Activated naive CD4-positive, alpha-beta T cell treated with anti-CD3 and anti-CD28 coated beads for 36 hours (primary cell): Measurements from ENCODE around the gene CCL18. TPM values are rescaled to one million over a fixed set of nuclear protein-coding genes. Genes with fewer than 3 reads are reported as not detected.
"Not testable (repeated sequence)": the region's sequence is repeated elsewhere in the genome, so short reads cannot be mapped to it uniquely, and the experiment has no call there.

Experiments
- CTCF ChIA-PET: fragments of 350-600 bp; sonication (Branson Sonifier 250); formaldehyde crosslinking; loops from one replicate; lab custom pipeline; 2021; ENCODE audit warnings: antibody characterized with exemption; lab: Charles Lee
- DNase-seq: peaks from one replicate; pipeline ENCODE4 v3.0.0-alpha.2; 2020
- H3K27ac Mint-ChIP-seq: one replicate; pipeline ENCODE4 v1.8.0; 2021; ENCODE audit warnings: mild to moderate bottlenecking, mixed read lengths
- H3K27me3 Mint-ChIP-seq: one replicate; pipeline ENCODE4 v1.8.0; 2021; ENCODE audit warnings: low read depth, mixed read lengths
- H3K36me3 Mint-ChIP-seq: one replicate; pipeline ENCODE4 v1.8.0; 2021; ENCODE audit warnings: low read depth, mixed read lengths
- H3K4me1 Mint-ChIP-seq: one replicate; pipeline ENCODE4 v1.8.0; 2021; ENCODE audit warnings: low read depth, mixed read lengths
- H3K4me3 Mint-ChIP-seq: one replicate; pipeline ENCODE4 v1.8.0; 2021; ENCODE audit warnings: mild to moderate bottlenecking, moderate library complexity, mixed read lengths
- H3K9me3 Mint-ChIP-seq: one replicate; pipeline ENCODE4 v1.8.0; 2021; ENCODE audit warnings: mixed read lengths
- intact Hi-C: fragments of 100-400 bp; cut with micrococcal nuclease; formaldehyde crosslinking; loops from one replicate; pipeline ENCODE4 v1.15.1; 2023
- total RNA-seq, 2 experiments: library from RNA; stranded (reverse); gene quantifications; one replicate each; pipeline ENCODE4 v1.2.3, GENCODE V29; 2021

Gene CCL18
- total RNA-seq, 2 experiments from 2014 or later, result not detected

- H3K4me1 Mint-ChIP-seq, result peaks cover 4% of the 10 kb centered on the region
Observed at GRCh38 chr17:36107660-36108059, 43.6 kb downstream of the CCL18 start.

DNA sequence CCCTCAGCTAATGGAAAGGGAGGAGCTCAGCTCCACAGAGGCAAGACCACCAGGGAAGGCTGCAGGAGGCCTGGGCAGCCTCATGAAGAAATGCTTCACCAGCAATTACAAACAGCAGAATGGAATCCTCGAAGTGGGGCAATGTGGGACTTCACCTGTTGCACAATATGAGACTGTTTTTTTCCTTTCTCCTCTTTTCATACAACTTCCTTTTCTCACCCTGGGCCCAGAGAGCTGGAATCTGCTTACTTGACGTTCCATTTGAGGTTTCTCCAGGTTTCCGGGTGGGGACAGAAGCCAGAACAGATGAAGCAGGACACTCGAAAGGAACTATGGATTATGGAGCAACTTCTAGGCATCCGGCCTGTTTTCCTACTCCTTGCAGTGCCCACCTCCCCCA is 44.2 kb downstream of the CCL18 start:
- H3K27me3 Mint-ChIP-seq, result peaks cover 33% of the 10 kb centered on the region
- CTCF ChIA-PET, result interaction anchor here (3.0 kb wide), 1 partner anchor 36 kb away, joined by 6 read pairs; no protein-coding TSS in a partner anchor
- H3K4me1 Mint-ChIP-seq, intact Hi-C loops, H3K27ac Mint-ChIP-seq, H3K4me3 Mint-ChIP-seq, H3K36me3 Mint-ChIP-seq, H3K9me3 Mint-ChIP-seq, DNase-seq: not testable (repeated sequence)

More at GRCh38 chr17:36107660-36108059, 43.6 kb downstream of the CCL18 start:
- Mint-ChIP-seq H3K9me3 (peaks cover 6% of the 10 kb centered on the region), H3K36me3 (no peaks in the 10 kb centered on the region), H3K27me3 (peaks cover 38% of the 10 kb centered on the region), H3K27ac (no peak overlapping the region), H3K4me3 (no peak overlapping the region)
- intact Hi-C loops, result no loop called here
- DNase-seq, result no peak
- CTCF ChIA-PET, result interaction anchor here (3.0 kb wide), 1 partner anchor 35 kb away, joined by 6 read pairs; no protein-coding TSS in a partner anchor

DNA sequence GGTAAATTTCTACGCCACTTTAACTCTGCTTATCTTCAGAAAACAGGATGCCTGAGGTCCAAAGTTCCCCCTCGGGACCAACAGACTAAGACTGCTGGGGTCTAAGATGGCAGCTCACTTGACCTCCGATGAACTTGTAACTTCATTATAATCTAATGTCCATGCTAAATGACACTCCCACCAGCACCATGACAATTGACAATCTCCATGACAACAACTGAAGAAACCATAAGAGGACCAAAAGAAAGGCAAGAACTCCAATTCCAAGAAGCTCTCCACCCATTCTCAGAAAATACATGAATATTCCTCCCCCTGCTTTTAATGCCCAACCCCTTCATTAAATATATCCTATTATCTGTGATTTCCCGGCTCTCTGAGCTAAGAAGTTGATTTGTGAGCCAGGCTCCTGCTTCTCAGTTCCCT is 47.0 kb downstream of the CCL18 start:
- Mint-ChIP-seq H3K9me3 (peaks cover 7% of the 10 kb centered on the region), H3K4me1 (no peaks in the 10 kb centered on the region), H3K27ac (no peak overlapping the region), H3K27me3 (peaks cover 27% of the 10 kb centered on the region), H3K4me3 (no peak overlapping the region), H3K36me3 (no peaks in the 10 kb centered on the region)
- CTCF ChIA-PET, result interaction anchor here (0.6 to 1.1 kb wide), 6 partner anchors 36 to 559 kb away, joined by 3 read pairs; no protein-coding TSS in a partner anchor
- no peak for DNase-seq
- intact Hi-C loops, result no loop called here

GRCh38 chr17:36112572-36112971 is 48.5 kb downstream of the CCL18 start:
- DNase-seq, result no peak
- Mint-ChIP-seq H3K27me3 (peaks cover 22% of the 10 kb centered on the region), H3K36me3 (no peaks in the 10 kb centered on the region), H3K4me1 (peaks cover 9% of the 10 kb centered on the region), H3K4me3 (no peak overlapping the region), H3K9me3 (peaks cover 7% of the 10 kb centered on the region), H3K27ac (no peak overlapping the region)
- CTCF ChIA-PET, result no interaction called here
- intact Hi-C loops, result no loop called here

GRCh38 chr17:36113131-36113530 is 49.1 kb downstream of the CCL18 start:
- peaks cover 14% of the 10 kb centered on the region for H3K4me1 Mint-ChIP-seq
- H3K27ac Mint-ChIP-seq, intact Hi-C loops, H3K36me3 Mint-ChIP-seq, DNase-seq, H3K4me3 Mint-ChIP-seq, H3K9me3 Mint-ChIP-seq, CTCF ChIA-PET: not testable (repeated sequence)
- H3K27me3 Mint-ChIP-seq, result peaks cover 22% of the 10 kb centered on the region

DNA sequence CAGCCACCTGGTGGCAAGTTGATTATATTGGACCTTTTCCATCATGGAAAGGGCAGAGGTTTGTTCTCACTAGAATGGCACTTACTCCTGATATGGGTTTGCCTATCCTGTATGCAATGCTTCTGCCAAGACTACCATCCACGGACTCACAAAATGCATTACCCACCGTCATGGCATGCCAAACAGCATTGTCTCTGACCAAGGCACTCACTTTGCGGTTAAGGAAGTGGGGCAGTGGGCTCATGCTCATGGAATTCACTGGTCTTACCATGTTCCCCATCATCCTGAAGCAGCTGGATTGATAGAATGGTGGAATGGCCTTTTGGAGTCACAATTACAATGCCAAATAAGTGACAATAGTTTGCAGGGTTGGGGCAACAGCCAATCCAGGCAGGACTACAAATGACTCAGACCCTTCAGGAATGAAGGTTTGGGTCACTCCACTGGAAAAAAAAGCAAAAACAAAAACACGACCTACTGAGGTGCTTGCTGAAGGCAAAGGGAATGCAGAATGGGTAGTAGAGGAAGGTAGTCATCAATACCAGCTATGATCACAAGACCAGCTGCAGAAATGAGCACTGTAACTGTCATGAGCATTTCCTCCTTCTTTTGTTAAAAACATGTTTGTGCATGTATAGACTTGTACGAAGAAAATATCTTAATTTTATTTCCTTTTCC is 51.0 kb downstream of the CCL18 start:
- intact Hi-C loops, H3K4me3 Mint-ChIP-seq, H3K9me3 Mint-ChIP-seq, H3K27ac Mint-ChIP-seq, H3K36me3 Mint-ChIP-seq, DNase-seq: not testable (repeated sequence)
- H3K4me1 Mint-ChIP-seq, result peaks cover 22% of the 10 kb centered on the region
- CTCF ChIA-PET, result interaction anchor here (0.7 kb wide), 1 partner anchor 42 kb away, joined by 5 read pairs; no protein-coding TSS in a partner anchor
- peaks cover 21% of the 10 kb centered on the region for H3K27me3 Mint-ChIP-seq

DNA sequence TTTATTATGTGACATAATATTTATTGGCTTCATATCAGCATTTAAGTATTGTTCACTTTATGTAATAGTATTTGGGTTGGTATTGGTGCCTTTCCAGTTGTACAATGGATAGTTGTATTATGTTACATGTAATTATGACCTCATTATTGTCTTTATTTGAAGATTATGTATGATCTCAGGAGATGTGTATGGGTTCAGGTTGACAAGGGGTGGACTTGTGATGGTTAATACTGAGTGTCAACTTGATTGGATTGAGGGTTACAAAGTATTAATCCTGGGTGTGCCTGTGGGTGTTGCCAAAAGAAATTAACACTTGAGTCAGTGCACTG is 51.5 kb downstream of the CCL18 start:
- CTCF ChIA-PET, result interaction anchor here (0.7 to 1.3 kb wide), 2 partner anchors 33 to 43 kb away, joined by 4 to 5 read pairs; no protein-coding TSS in a partner anchor
- H3K36me3 Mint-ChIP-seq, intact Hi-C loops, H3K4me3 Mint-ChIP-seq, DNase-seq, H3K9me3 Mint-ChIP-seq, H3K27ac Mint-ChIP-seq: not testable (repeated sequence)
- peaks cover 22% of the 10 kb centered on the region for H3K27me3 Mint-ChIP-seq
- peaks cover 22% of the 10 kb centered on the region for H3K4me1 Mint-ChIP-seq

GRCh38 chr17:36117505-36118382 is 53.7 kb downstream of the CCL18 start:
- no peak overlapping the region for H3K4me3 Mint-ChIP-seq
- CTCF ChIA-PET, result interaction anchor here (0.7 to 3.8 kb wide), 4 partner anchors 26 to 285 kb away, joined by 3 to 15 read pairs (median 8); no protein-coding TSS in a partner anchor
- no peak overlapping the region for H3K27ac Mint-ChIP-seq
- peaks cover under 1% of the 10 kb centered on the region for H3K9me3 Mint-ChIP-seq
- peak; percentile 73 for DNase-seq
- H3K27me3 Mint-ChIP-seq, result peaks cover 29% of the 10 kb centered on the region
- intact Hi-C loops, result loop anchor here (1.0 kb wide), 1 partner anchor 27 kb away; the partner anchor contains the start of gene CCL3
- peaks cover 22% of the 10 kb centered on the region for H3K4me1 Mint-ChIP-seq
- no peaks in the 10 kb centered on the region for H3K36me3 Mint-ChIP-seq

GRCh38 chr17:36118477-36119353 is 54.6 kb downstream of the CCL18 start:
- Mint-ChIP-seq H3K4me1 (peaks cover 22% of the 10 kb centered on the region), H3K9me3 (no peaks in the 10 kb centered on the region), H3K36me3 (no peaks in the 10 kb centered on the region), H3K27ac (no peak overlapping the region), H3K27me3 (peaks cover 36% of the 10 kb centered on the region), H3K4me3 (no peak overlapping the region)
- CTCF ChIA-PET, result interaction anchor here (0.7 to 3.8 kb wide), 7 partner anchors 27 to 286 kb away, joined by 3 to 15 read pairs (median 6); partner anchors contain the start of gene RDM1
- intact Hi-C loops, result no loop called here
- DNase-seq, result no peak

- Mint-ChIP-seq H3K4me3 (no peak overlapping the region), H3K4me1 (peaks cover 22% of the 10 kb centered on the region), H3K27ac (no peak overlapping the region), H3K9me3 (peaks cover 2% of the 10 kb centered on the region), H3K27me3 (peaks cover 32% of the 10 kb centered on the region), H3K36me3 (no peaks in the 10 kb centered on the region)
- intact Hi-C loops, result no loop called here
- no peak for DNase-seq
- CTCF ChIA-PET, result interaction anchor here (0.6 to 3.8 kb wide), 3 partner anchors 29 to 172 kb away, joined by 3 to 15 read pairs (median 4); no protein-coding TSS in a partner anchor
Observed at GRCh38 chr17:36120221-36120620, 56.1 kb downstream of the CCL18 start.

GRCh38 chr17:36121099-36121498 is 57.0 kb downstream of the CCL18 start:
- H3K27me3 Mint-ChIP-seq, result peaks cover 32% of the 10 kb centered on the region
- H3K4me3 Mint-ChIP-seq, H3K36me3 Mint-ChIP-seq, intact Hi-C loops, DNase-seq, H3K27ac Mint-ChIP-seq: not testable (repeated sequence)
- peaks cover 22% of the 10 kb centered on the region for H3K4me1 Mint-ChIP-seq
- CTCF ChIA-PET, result interaction anchor here (3.8 kb wide), 1 partner anchor 28 kb away, joined by 15 read pairs; no protein-coding TSS in a partner anchor
- H3K9me3 Mint-ChIP-seq, result peaks cover 11% of the 10 kb centered on the region
